ENCODE results near the gene CADPS2.

GRCh38 chr7:122468945-122469344, 417.3 kb downstream of the CADPS2 start:
- TF ChIP-seq, protein P1, sequence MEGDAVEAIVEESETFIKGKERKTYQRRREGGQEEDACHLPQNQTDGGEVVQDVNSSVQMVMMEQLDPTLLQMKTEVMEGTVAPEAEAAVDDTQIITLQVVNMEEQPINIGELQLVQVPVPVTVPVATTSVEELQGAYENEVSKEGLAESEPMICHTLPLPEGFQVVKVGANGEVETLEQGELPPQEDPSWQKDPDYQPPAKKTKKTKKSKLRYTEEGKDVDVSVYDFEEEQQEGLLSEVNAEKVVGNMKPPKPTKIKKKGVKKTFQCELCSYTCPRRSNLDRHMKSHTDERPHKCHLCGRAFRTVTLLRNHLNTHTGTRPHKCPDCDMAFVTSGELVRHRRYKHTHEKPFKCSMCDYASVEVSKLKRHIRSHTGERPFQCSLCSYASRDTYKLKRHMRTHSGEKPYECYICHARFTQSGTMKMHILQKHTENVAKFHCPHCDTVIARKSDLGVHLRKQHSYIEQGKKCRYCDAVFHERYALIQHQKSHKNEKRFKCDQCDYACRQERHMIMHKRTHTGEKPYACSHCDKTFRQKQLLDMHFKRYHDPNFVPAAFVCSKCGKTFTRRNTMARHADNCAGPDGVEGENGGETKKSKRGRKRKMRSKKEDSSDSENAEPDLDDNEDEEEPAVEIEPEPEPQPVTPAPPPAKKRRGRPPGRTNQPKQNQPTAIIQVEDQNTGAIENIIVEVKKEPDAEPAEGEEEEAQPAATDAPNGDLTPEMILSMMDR (IDR thresholded peaks at IDR 0.05) = no peak
- no peak for TF ChIP-seq EZH2 (IDR thresholded peaks at IDR 0.05; ENCODE audit: borderline replicate concordance, insufficient read depth, low read depth, low read length, poor library complexity, severe bottlenecking)
